ENCODE data around the gene ZNF862. TPM values are rescaled to one million over a fixed set of nuclear protein-coding genes. Genes with fewer than 3 reads are reported as not detected.

ZNF862 gene
- total and polyA plus RNA-seq, 8 donors = 2.4 to 13.4 (median 7.3) TPM

GRCh38 chr7:149878523-149878921 lies 40.3 kb downstream of the ZNF862 start:
- H3K4me3 ChIP-seq = no peak overlapping the region
- TF ChIP-seq EP300 (IDR thresholded peaks at IDR 0.05) (no peak), POLR2AphosphoS5 (IDR thresholded peaks at IDR 0.05) (no peak), CTCF (IDR thresholded peaks at IDR 0.05) (no peak), POLR2A (IDR thresholded peaks at IDR 0.05) (no peak)
- 85 to 94% (median 92%) methylated on average over 9 to 13 of the region's 13 CpGs for WGBS, 5 donors
- H3K9me3 ChIP-seq = no peaks in the 10 kb centered on the region
- peaks cover 0 to 42% (median 12%) of the 10 kb centered on the region in 4 donors for H3K36me3 ChIP-seq
- no peak overlapping the region for H3K27ac ChIP-seq
- H3K27me3 ChIP-seq = no peaks in the 10 kb centered on the region
- no peak for DNase-seq
- intact Hi-C loops (cut with DNase I; ENCODE audit: low total_unique reads) = no loop called here
- peaks cover 7 to 35% (median 28%) of the 10 kb centered on the region in 4 donors for H3K4me1 ChIP-seq

GRCh38 chr7:149879271-149879743 lies 41.1 kb downstream of the ZNF862 start:
- WGBS, 5 donors = 88 to 93% (median 91%) methylated on average over 14 of the region's 14 CpGs
- H3K9me3 ChIP-seq = no peaks in the 10 kb centered on the region
- H3K27ac ChIP-seq = no peak overlapping the region
- peaks cover 0 to 42% (median 12%) of the 10 kb centered on the region in 4 donors for H3K36me3 ChIP-seq
- H3K27me3 ChIP-seq = no peaks in the 10 kb centered on the region
- intact Hi-C loops (cut with DNase I; ENCODE audit: low total_unique reads) = no loop called here
- peak in 1 of 2 donors; percentile 3 for DNase-seq
- TF ChIP-seq POLR2AphosphoS5 (IDR thresholded peaks at IDR 0.05) = no peak
- no peak for TF ChIP-seq EP300 (IDR thresholded peaks at IDR 0.05)
- no peak for TF ChIP-seq CTCF (IDR thresholded peaks at IDR 0.05)
- H3K4me3 ChIP-seq = no peak overlapping the region
- peaks cover 11 to 39% (median 30%) of the 10 kb centered on the region in 4 donors for H3K4me1 ChIP-seq

GRCh38 chr7:149879766-149880637 lies 41.8 kb downstream of the ZNF862 start:
- H3K36me3 ChIP-seq = peaks cover 0 to 42% (median 12%) of the 10 kb centered on the region in 4 donors
- H3K27me3 ChIP-seq = no peaks in the 10 kb centered on the region
- peaks cover 11 to 36% (median 25%) of the 10 kb centered on the region in 4 donors for H3K4me1 ChIP-seq
- no peak for TF ChIP-seq EP300 (IDR thresholded peaks at IDR 0.05)
- TF ChIP-seq POLR2AphosphoS5 (IDR thresholded peaks at IDR 0.05) = no peak
- no peak for TF ChIP-seq CTCF (IDR thresholded peaks at IDR 0.05)
- no peak for TF ChIP-seq POLR2A (IDR thresholded peaks at IDR 0.05)
- H3K9me3 ChIP-seq = no peaks in the 10 kb centered on the region
- peak in 1 of 2 donors; percentile 3 for DNase-seq
- intact Hi-C loops (cut with DNase I; ENCODE audit: low total_unique reads) = no loop called here
- no peak overlapping the region for H3K27ac ChIP-seq
- 91 to 94% (median 93%) methylated on average over 14 to 16 of the region's 16 CpGs for WGBS, 5 donors
- H3K4me3 ChIP-seq = no peak overlapping the region

GRCh38 chr7:149880638-149881311 lies 42.6 kb downstream of the ZNF862 start:
- H3K27ac ChIP-seq = no peak overlapping the region
- intact Hi-C loops (cut with DNase I; ENCODE audit: low total_unique reads) = no loop called here
- DNase-seq = peak in 1 of 2 donors; percentile 36
- H3K36me3 ChIP-seq = peaks cover 0 to 42% (median 12%) of the 10 kb centered on the region in 4 donors
- H3K27me3 ChIP-seq = no peaks in the 10 kb centered on the region
- TF ChIP-seq EP300 (IDR thresholded peaks at IDR 0.05) (no peak), POLR2A (IDR thresholded peaks at IDR 0.05) (no peak), POLR2AphosphoS5 (IDR thresholded peaks at IDR 0.05) (no peak), CTCF (IDR thresholded peaks at IDR 0.05) (no peak)
- WGBS, 5 donors = 78 to 92% (median 82%) methylated on average over 11 to 14 of the region's 14 CpGs
- no peaks in the 10 kb centered on the region for H3K9me3 ChIP-seq
- peaks cover 11 to 28% (median 27%) of the 10 kb centered on the region in 4 donors for H3K4me1 ChIP-seq
- H3K4me3 ChIP-seq = no peak overlapping the region

Measured in stomach (tissue), 9 donors.